ENCODE measurements around the gene GLI2. TPM values are rescaled to one million over a fixed set of nuclear protein-coding genes. Genes with fewer than 3 reads are reported as not detected.

GLI2 gene
- total and polyA plus RNA-seq, 2 of the 8 experiments (the other 6 are each of a cell fraction or from before 2014, with no cell fraction given), result 18.4 to 46.9 TPM

DNA sequence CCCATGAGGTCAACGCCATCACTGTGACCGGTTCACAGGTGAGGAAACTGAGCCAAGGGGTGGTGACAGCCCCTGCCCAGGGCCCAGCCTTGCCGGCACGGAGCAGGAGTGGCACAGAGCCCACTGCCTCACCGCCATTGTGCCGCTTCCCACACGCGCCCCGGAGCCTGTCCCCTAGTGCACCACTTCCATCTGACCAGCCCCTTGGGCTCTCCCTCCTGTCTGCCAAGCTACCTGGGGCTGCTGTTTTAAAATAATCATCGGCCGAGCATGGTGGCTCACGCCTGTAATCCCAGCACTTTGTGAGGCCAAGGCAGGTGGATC is 49.7 kb upstream of the GLI2 start (continued):
- TF ChIP-seq CHD7 (IDR thresholded peaks at IDR 0.05; ENCODE audit: insufficient replicate concordance, low read length) (no peak), EGR1 (IDR thresholded peaks at IDR 0.05; ENCODE audit: borderline replicate concordance, low read depth, low read length) (no peak), RAD21 (IDR thresholded peaks at IDR 0.05 in 1 of 2, conservative IDR thresholded peaks at IDR 0.05 in 1 of 2; ENCODE audit: low read depth in 2 of 2, low read length in 2 of 2) (no peak), SAP30 (IDR thresholded peaks at IDR 0.05; ENCODE audit: insufficient read depth, insufficient replicate concordance, low read length) (no peak), ATF2 (IDR thresholded peaks at IDR 0.05; ENCODE audit: low read length) (no peak), CEBPB (IDR thresholded peaks at IDR 0.05; ENCODE audit: low read depth, low read length) (no peak), NRF1 (IDR thresholded peaks at IDR 0.05; ENCODE audit: low read depth, low read length) (no peak), PHF8 (conservative IDR thresholded peaks at IDR 0.05; ENCODE audit: low read depth, low read length) (no peak), SP2 (IDR thresholded peaks at IDR 0.05; ENCODE audit: low read length) (no peak), POLR2AphosphoS5 (IDR thresholded peaks at IDR 0.05; ENCODE audit: low read depth, low read length) (no peak)

Measured in H1 (cell line).